Hematopoietic multipotent progenitor cell treated with erythropoietin and hydrocortisone succinate and interleukin-3 and kit ligand, for 4 days (in vitro differentiated cells): ENCODE measurements around the gene A2M.
"Not testable (repeated sequence)": the region's sequence is repeated elsewhere in the genome, so short reads cannot be mapped to it uniquely, and the experiment has no call there.

Source experiments
- DNase-seq: peaks from one replicate; pipeline ENCODE4 v3.0.0-alpha.2; 2015

A2M gene

DNA sequence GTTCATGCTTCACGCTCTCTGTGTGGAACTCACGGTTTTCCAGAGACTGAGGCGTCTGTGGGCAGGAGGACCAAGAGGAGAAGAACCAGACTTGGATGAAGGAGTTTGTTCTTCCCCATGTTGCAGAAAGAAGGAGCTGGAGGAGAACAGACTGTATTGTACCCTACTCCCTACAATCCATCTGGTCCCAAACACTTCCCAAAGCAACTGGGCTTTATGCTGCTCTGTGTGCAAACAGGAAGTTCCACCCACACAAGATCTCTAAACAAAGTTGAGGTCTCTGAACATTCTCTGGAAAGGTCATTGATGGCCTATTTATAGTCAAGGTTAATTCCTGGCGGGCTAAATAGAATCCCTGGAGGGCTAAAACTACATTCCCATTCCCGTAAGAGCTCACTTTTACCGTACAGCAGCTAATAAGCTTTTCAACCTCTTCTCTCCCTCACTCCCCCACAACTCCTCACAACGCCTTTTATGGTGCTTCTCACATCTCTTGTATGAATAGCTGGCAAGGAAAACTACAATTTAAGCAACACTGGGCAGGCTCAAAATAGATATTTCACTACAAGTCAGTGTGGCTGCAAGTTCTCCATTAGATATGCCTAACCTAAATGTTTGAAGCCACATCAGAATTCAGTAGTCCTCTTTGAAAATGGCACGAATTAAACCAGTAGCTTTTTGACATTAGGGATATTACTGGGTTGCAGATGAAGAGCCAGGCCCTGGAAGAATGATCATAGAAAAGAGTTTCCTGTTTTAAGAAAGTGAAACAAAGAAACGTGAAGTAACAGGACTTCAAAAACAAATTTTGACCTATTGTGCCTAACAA, at the start of gene A2M:
Gene A2M, minus strand, starts transcription at position 189 of the 829 bp plus-strand sequence. Its CDS starts 70 bp downstream, at position 119.
- DNase-seq: no peak

DNA sequence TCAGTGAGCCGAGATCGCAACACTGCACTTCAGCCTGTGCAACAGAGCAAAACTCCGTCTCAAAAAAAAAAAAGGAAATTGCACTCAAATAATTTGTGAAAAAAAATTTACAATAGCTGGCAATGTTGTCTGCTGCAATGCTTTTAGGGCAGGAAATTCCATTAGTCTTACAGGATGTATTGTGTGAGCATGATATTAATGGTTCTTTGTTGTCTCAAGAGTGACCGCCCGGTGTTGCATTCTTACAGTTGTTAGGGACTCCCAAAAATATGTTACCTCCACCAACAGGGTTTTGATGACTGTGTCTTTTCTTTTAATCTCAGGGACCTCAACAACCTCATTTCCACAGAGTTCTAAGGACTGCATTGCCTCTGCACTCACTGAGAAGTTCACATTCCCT, 47.7 kb upstream of the A2M start:
- no peak for DNase-seq

DNA sequence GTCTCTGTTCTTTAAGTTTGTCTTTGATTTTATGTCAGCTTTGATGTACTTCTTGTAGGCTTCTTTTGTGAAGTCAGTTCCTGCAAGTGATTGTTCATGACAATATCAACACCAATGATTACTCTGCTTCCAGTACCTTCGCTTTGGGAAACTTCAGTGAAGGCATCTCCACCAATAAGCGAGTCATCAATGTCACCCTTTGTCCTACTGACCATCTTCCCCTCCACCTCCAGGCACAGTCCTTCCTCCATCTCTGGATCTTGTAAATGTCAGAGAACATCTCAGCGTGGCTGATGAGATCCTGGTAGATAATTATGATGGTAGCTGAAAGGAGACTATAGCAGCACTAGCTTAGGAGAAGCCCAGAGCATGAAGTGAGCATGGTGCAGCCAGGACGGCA, 40.4 kb upstream of the A2M start:
- no peak for DNase-seq

DNA sequence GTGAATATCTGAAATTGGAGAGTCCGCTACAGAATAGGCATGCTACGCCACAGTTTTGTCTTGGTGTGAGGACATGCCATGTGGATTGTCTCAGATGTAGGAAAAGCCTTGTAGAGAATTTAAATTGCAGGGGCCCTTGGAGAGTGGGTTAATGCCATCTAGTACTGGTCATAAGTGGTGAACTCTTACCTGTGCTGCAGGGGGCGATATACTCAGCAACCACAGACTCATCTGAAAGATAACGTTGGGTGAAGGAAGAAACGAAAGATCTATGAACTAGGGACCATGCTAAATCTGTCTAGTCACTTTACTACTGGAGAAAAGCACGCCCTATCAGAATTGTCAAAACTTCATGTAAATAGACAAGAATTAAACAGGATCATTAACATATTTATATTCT, 33.7 kb upstream of the A2M start:
- DNase-seq: no peak

GRCh38 chr12:9148926-9149325, 33.2 kb upstream of the A2M start:
- DNase-seq: no peak

- no peak for DNase-seq
These were observed 31.7 kb upstream of the A2M start for GRCh38 chr12:9147461-9147860.

- DNase-seq: no peak
These were observed 29.0 kb upstream of the A2M start for GRCh38 chr12:9144730-9145106.

DNA sequence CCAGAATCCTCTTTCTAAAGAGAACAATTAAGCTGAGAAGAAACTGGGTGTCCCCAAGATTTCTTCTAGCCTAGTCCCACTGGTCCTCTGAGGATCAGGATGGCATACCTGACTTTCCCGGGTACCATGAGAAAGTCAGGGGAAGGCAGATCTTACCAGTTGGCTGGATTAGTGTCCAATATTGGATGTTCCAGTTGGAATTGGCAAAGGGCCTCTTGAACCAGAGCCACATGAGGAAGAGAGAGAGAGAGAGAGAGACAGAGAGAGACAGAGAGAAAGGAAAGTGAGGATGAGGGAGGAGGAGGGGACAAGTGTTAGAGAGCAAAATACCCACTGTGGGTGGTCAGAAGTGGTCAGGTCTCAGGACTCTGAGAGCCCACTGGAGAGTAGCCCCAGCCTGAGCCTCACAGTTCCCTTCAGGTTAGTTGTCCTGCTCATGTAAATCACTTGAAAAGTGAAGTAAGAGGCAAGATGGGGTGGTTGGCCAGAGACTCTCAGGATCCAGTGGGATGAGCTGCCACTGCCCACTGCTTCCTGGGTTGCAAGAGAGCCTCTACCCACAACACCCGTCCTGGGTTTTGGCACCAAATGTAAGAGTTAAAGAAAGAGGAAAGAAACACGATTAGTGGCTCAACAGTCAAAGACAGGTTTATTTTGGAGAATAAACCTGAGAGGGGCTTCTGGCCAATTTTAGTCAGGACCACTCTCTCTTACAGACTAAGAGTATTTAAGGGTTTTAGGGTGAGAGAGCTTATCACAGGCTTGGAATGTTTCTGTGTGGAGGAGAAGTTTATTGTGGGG, 28.4 kb upstream of the A2M start:
- DNase-seq: no peak

DNA sequence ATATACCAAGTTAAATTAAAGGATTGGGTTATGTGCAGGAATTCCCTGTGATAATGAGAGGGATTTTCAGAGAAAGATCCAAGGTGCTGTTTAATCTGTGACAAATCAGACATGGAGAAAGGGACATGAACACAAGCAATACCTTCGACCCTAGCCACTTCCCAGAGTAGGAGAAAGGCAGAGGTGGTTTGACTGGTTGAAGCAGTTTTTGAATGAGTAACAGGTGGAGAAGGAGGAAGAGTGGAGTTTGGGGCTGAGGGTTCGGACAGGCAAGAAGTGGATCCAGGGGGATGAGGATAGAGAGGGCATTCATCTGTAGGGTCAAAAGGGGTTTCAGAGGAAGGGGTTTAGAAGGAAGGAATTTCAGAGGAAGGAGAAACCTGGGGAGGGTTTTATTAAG, 27.4 kb upstream of the A2M start:
- DNase-seq: no peak

DNA sequence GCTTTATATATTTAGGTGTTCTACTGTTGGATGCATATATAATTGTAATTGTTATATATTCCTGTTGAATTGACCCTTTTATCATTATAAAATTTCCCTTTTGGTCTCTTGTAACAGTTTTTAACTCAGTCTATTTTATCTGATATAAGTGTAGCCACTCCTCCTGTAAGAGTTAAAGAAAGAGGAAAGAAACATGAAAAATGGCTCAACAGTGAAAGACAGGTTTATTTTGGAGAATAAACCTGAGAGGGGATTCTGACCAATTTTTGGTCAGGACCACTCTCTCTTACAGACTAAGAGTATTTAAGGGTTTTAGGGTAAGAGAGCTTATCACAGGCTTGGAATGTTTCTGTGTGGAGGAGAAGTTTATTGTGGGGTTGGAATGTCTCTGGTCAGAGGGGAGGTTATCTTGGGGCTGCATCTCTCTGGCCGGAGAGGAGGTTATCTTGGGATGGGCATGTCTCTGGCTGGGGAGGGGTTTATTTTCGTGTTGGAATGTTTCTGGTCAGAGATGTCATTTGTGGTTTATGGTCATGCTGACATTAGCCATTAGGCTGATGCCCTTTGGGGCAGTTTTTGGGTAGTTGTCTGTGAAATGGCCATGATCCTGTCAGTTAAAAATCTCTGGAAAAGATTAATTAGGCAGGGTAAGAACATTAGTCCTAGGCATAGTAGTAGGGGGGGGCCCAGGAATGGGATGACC, 24.0 kb upstream of the A2M start:
- DNase-seq: not testable (repeated sequence)

GRCh38 chr12:9135903-9136310, 20.2 kb upstream of the A2M start:
- DNase-seq: no peak

DNA sequence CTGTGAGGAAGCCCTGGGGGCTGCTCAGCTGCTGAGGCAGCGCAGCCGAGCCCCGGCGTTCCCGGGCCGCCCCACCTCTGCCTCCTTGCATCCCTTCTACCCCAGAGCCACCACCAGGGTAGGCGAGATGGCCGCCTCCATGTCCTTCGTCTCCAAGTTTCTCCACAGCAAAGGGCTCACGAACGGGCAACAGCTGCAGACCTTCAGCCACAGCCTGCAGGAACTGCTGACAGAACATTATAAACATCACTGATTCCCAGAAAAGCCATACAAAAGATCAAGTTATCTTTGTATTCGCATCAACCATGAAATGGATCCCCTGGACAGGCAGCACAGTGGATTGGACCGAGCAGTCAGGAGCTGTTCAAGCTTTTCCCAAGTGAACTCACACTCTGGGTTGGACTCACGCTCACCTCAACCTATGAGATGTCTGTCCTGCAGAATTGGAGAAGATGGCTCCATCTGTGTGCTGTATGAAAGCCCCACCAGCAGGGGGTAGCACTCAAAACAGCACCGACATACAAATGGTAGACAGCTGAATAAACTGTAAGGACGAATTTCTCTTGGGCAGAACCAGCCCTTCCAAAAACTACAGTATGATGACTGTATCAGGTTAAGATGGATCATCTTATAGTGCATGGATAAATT, 19.4 kb upstream of the A2M start:
- peak; percentile 23 for DNase-seq

DNA sequence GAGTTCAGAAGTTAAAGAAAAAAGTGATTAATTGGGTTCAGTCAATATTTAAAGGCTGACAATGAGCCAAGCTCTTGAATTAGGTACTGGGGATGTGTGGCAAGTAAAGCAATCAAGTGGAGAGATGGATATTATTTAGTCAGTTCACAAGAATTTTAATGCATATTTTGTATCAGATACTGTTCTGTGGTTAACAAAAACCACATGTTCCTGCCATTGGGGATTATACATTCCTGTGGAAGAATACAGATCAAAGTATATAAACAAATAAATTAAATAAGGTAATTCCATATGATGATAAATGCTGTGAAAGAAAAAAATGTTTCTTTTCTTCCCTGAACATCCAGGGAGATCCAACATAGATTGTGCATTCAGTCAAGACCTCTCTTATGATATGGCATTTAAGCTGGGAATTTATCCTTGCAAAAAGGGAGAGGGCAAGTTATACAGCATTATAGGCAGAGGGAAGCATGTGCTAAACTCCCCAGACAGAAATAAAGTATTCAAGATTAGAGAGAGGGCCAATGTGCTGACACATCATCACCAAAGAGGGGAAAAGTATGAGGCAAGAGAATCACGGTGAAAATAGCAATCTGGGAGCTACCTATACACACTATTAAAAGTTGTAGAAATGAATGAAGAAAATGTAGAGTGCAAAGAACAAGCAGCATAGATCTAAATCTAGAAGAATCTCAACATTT, 17.6 kb upstream of the A2M start:
- no peak for DNase-seq

GRCh38 chr12:9132008-9132535, 16.4 kb upstream of the A2M start:
- DNase-seq: no peak

- no peak for DNase-seq
These were observed 14.5 kb upstream of the A2M start for GRCh38 chr12:9130244-9130643.

DNA sequence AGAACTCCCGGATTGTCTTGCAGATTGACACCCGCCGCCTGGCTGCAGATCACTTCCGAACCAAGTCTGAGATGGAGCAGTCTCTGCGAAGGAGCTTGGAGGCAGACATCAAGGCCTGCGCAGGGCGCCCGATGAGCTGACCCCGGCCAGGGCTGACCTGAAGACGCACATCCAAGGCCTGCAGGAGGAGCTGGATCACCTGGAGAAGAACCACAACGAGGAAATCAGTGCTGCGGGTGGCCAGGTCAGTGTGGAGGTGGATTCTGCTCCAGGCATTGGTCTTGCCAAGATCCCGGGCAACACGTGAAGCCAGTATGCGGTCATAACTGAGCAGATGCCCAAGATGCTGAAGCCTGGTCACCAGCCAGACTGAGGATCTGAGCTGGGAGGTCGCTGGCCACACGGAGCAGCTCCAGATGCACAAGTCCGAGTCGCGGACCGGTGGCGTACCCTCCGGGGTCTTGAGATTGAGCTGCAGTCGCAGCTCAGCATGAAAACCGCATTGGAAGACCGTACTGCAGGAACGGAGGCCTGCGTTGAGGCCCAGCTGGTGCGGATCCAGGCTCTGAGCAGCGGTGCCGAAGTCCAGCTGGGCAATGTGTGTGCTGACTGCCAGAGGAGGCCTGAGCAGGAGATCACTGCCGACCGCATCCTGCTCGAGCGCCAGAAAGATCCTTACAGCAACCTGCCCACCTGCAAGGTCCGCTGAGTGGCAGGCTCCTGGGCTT, 12.4 kb upstream of the A2M start:
- no peak for DNase-seq

GRCh38 chr12:9127484-9127883, 11.8 kb upstream of the A2M start:
- no peak for DNase-seq

GRCh38 chr12:9124383-9125031, 8.8 kb upstream of the A2M start:
- DNase-seq: no peak

- no peak for DNase-seq
These were observed 8.2 kb upstream of the A2M start for GRCh38 chr12:9123781-9124382.

- DNase-seq: no peak
These were observed 6.4 kb upstream of the A2M start for GRCh38 chr12:9122091-9122609.
